Nephron (organoid): Measurements from ENCODE around the gene NUP62.

Experiments used
- H3K27ac Mint-ChIP-seq, 3 experiments: 2 replicates each; pipeline ENCODE4 v1.8.0; 2020; ENCODE audit warnings: mixed read lengths in 3 of 3, mild to moderate bottlenecking in 2 of 3, moderate library complexity in 1 of 3
- H3K27me3 Mint-ChIP-seq: 2 replicates; pipeline ENCODE4 v1.8.0; 2021; ENCODE audit warnings: low read depth, mild to moderate bottlenecking, moderate library complexity, mixed read lengths
- H3K36me3 Mint-ChIP-seq: 2 replicates; pipeline ENCODE4 v1.8.0; 2020; ENCODE audit warnings: low read depth, mixed read lengths
- H3K4me1 Mint-ChIP-seq: 2 replicates; pipeline ENCODE4 v1.8.0; 2020; ENCODE audit warnings: mixed read lengths
- H3K4me3 Mint-ChIP-seq, 3 experiments: 2 replicates each; pipeline ENCODE4 v1.8.0; 2020; ENCODE audit warnings: mild to moderate bottlenecking in 3 of 3, mixed read lengths in 3 of 3, moderate library complexity in 2 of 3
- H3K9me3 Mint-ChIP-seq: 2 replicates; pipeline ENCODE4 v1.8.0; 2020; ENCODE audit warnings: mixed read lengths
- TF ChIP-seq, protein P1 (sequence below), 3 experiments: fragments of 200-600 bp; sonication (generic); IDR thresholded peaks; one replicate each; pipeline ENCODE4 v1.5.0; 2021; ENCODE audit warnings: antibody characterized with exemption in 3 of 3; ENCODE audit not compliant: unreplicated experiment in 3 of 3

The NUP62 gene

DNA sequence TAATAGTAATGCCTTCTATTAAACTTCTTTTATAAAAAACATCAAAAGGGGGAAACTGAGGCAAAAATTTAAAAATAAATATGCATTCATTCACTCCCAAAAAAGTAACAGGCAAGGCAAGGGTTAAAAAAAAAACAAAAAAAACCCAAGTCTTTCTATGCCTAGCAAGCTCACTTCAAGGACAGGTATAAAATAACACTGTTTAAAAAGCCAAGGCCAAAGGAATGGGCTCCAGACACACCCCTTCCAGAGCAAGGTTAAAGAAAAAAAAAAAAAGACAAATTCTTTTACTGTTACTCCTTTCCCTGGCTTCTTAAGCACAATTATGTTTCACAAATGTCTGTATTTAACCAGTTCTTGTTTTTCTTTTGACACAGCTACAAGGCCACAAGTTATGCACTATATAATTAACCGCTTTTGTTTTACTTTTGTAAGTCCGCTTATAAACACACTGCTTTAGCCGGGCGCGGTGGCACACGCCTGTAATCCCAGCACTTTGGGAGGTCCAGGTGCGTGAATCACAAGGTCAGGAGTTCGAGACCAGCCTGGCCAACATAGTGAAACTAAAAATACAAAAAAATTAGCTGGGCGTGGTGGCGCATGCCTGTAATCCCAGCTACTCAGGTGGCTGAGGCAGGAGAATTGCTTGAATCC, 28.1 kb upstream of the NUP62 start:
- H3K27ac Mint-ChIP-seq = peak overlapping the region in 1 of 3 experiments; percentile 94
- H3K36me3 Mint-ChIP-seq = no peaks in the 10 kb centered on the region
- H3K27me3 Mint-ChIP-seq = peaks cover 10% of the 10 kb centered on the region
- H3K4me3 Mint-ChIP-seq = peak overlapping the region in 2 of 3 experiments; percentile 27 to 81
- H3K9me3 Mint-ChIP-seq = no peaks in the 10 kb centered on the region
- TF ChIP-seq, protein P1, sequence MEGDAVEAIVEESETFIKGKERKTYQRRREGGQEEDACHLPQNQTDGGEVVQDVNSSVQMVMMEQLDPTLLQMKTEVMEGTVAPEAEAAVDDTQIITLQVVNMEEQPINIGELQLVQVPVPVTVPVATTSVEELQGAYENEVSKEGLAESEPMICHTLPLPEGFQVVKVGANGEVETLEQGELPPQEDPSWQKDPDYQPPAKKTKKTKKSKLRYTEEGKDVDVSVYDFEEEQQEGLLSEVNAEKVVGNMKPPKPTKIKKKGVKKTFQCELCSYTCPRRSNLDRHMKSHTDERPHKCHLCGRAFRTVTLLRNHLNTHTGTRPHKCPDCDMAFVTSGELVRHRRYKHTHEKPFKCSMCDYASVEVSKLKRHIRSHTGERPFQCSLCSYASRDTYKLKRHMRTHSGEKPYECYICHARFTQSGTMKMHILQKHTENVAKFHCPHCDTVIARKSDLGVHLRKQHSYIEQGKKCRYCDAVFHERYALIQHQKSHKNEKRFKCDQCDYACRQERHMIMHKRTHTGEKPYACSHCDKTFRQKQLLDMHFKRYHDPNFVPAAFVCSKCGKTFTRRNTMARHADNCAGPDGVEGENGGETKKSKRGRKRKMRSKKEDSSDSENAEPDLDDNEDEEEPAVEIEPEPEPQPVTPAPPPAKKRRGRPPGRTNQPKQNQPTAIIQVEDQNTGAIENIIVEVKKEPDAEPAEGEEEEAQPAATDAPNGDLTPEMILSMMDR (IDR thresholded peaks at IDR 0.05; ENCODE audit: unreplicated experiment in 3 of 3) = no peak
- H3K4me1 Mint-ChIP-seq = peaks cover 51% of the 10 kb centered on the region

- no peaks in the 10 kb centered on the region for H3K9me3 Mint-ChIP-seq
- H3K4me3 Mint-ChIP-seq = peak overlapping the region; percentile 25 to 73 (median 72)
- H3K4me1 Mint-ChIP-seq = peaks cover 60% of the 10 kb centered on the region
- TF ChIP-seq, protein P1 (IDR thresholded peaks at IDR 0.05; ENCODE audit: unreplicated experiment in 3 of 3) = no peak
- no peaks in the 10 kb centered on the region for H3K36me3 Mint-ChIP-seq
- H3K27ac Mint-ChIP-seq = peak overlapping the region; percentile 88 to 96 (median 94)
- H3K27me3 Mint-ChIP-seq = peaks cover 5% of the 10 kb centered on the region
These were observed 26.8 kb upstream of the NUP62 start for GRCh38 chr19:49956115-49956495.

GRCh38 chr19:49954933-49955332, 25.6 kb upstream of the NUP62 start:
- TF ChIP-seq, protein P1 (IDR thresholded peaks at IDR 0.05; ENCODE audit: unreplicated experiment in 3 of 3) = no peak
- no peaks in the 10 kb centered on the region for H3K36me3 Mint-ChIP-seq
- H3K4me3 Mint-ChIP-seq = peak overlapping the region; percentile 2 to 72 (median 57)
- H3K9me3 Mint-ChIP-seq = no peaks in the 10 kb centered on the region
- peaks cover 69% of the 10 kb centered on the region for H3K4me1 Mint-ChIP-seq
- H3K27ac Mint-ChIP-seq = peak overlapping the region; percentile 92 to 98 (median 94)
- peaks cover 5% of the 10 kb centered on the region for H3K27me3 Mint-ChIP-seq

DNA sequence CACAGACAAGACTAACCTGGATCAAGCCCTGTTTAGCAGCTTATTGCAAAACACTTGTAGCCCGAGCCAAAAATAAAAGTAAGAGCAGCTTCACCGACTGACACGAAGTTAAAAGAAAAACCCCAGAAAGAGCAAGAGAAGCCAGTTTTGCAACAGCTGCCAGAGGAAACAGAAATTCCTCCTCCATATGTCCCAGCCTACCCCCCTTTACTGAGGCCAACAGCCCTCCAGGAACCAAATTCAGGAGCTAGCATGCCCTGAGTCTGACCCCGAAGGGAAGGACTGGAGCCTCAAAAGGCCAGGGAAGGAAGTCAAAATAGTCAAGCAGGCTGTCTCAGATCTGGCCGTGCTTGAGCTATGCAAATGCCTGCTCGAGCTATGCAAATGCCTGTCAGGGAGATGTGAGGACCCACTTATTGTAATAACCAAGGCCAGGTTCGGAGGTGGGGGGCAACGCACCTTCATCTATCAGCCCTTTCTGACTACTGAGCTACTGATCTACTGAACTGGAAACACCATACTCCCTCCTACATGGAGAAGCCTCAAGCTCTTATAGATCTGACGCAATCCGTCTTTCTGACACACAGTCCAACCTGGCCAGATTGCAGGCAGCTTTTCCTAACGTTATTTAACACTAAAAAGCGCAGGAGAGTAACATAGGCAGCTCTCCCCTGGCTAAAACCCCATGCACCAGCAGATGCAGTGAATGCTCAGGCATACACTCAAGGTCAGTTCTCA, 25.0 kb upstream of the NUP62 start:
- no peaks in the 10 kb centered on the region for H3K9me3 Mint-ChIP-seq
- peak overlapping the region; percentile 92 to 98 (median 94) for H3K27ac Mint-ChIP-seq

DNA sequence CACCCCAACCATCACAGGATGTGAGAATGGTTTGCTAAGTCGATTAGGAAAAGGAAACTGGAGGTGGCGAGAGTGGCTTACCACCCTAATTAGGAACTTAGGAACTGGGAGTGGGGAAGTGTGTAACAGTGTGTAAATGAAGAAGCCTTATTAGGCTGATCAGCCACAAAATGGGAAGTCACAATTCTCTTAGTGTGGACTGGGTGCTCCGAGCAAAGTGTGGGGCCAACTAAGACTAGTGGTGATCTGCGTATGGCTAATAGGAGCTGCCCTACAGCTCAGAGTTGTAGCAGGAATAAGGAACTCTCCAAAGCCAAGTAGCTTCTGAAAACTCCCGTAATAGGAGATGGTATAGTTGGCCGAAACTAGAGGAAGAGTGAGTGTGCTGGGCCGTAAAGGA, 24.1 kb upstream of the NUP62 start:
- Mint-ChIP-seq H3K9me3 (no peaks in the 10 kb centered on the region), H3K36me3 (no peaks in the 10 kb centered on the region), H3K27ac (peak overlapping the region; percentile 92 to 98 (median 94)), H3K4me1 (peaks cover 72% of the 10 kb centered on the region), H3K27me3 (peaks cover 5% of the 10 kb centered on the region), H3K4me3 (peak overlapping the region; percentile 14 to 72 (median 49))
- TF ChIP-seq, protein P1 (IDR thresholded peaks at IDR 0.05; ENCODE audit: unreplicated experiment in 3 of 3) = no peak

More for the DNA sequence above, 25.0 kb upstream of the NUP62 start:
- H3K27me3 Mint-ChIP-seq = peaks cover 5% of the 10 kb centered on the region
- no peaks in the 10 kb centered on the region for H3K36me3 Mint-ChIP-seq
- peak overlapping the region; percentile 14 to 72 (median 49) for H3K4me3 Mint-ChIP-seq
- H3K4me1 Mint-ChIP-seq = peaks cover 72% of the 10 kb centered on the region
- TF ChIP-seq, protein P1 (IDR thresholded peaks at IDR 0.05; ENCODE audit: unreplicated experiment in 3 of 3) = no peak
